Cardiac fibroblast (primary cell): Measurements from ENCODE around the gene GALNS.
"Not testable (repeated sequence)": the region's sequence is repeated elsewhere in the genome, so short reads cannot be mapped to it uniquely, and the experiment has no call there.

Experiments
- DNase-seq, 2 donors: peaks; one replicate each; pipeline versions ENCODE4 v3.0.0 to v3.0.0-alpha.2; 2010; ENCODE audit warnings: low read depth in 2 of 2
- H3K4me3 ChIP-seq, 2 donors: replicated peaks in 1 of 2; 1 replicate in 1 of 2; 2 replicates in 1 of 2; pipeline ENCODE4 v1.5.1; 2011; ENCODE audit warnings: low read depth in 2 of 2, low read length in 2 of 2, mild to moderate bottlenecking in 2 of 2, moderate library complexity in 1 of 2
- TF ChIP-seq, protein P1 (sequence below): IDR thresholded peaks from one replicate; pipeline ENCODE4 v1.5.1; 2011; ENCODE audit warnings: low read depth, mild to moderate bottlenecking, low read length, inconsistent platforms

Gene GALNS

GRCh38 chr16:88778271-88778525 is 78.5 kb downstream of the GALNS start:
- TF ChIP-seq, protein P1, sequence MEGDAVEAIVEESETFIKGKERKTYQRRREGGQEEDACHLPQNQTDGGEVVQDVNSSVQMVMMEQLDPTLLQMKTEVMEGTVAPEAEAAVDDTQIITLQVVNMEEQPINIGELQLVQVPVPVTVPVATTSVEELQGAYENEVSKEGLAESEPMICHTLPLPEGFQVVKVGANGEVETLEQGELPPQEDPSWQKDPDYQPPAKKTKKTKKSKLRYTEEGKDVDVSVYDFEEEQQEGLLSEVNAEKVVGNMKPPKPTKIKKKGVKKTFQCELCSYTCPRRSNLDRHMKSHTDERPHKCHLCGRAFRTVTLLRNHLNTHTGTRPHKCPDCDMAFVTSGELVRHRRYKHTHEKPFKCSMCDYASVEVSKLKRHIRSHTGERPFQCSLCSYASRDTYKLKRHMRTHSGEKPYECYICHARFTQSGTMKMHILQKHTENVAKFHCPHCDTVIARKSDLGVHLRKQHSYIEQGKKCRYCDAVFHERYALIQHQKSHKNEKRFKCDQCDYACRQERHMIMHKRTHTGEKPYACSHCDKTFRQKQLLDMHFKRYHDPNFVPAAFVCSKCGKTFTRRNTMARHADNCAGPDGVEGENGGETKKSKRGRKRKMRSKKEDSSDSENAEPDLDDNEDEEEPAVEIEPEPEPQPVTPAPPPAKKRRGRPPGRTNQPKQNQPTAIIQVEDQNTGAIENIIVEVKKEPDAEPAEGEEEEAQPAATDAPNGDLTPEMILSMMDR: no peak
- H3K4me3 ChIP-seq: no peak overlapping the region
- DNase-seq: no peak

DNA sequence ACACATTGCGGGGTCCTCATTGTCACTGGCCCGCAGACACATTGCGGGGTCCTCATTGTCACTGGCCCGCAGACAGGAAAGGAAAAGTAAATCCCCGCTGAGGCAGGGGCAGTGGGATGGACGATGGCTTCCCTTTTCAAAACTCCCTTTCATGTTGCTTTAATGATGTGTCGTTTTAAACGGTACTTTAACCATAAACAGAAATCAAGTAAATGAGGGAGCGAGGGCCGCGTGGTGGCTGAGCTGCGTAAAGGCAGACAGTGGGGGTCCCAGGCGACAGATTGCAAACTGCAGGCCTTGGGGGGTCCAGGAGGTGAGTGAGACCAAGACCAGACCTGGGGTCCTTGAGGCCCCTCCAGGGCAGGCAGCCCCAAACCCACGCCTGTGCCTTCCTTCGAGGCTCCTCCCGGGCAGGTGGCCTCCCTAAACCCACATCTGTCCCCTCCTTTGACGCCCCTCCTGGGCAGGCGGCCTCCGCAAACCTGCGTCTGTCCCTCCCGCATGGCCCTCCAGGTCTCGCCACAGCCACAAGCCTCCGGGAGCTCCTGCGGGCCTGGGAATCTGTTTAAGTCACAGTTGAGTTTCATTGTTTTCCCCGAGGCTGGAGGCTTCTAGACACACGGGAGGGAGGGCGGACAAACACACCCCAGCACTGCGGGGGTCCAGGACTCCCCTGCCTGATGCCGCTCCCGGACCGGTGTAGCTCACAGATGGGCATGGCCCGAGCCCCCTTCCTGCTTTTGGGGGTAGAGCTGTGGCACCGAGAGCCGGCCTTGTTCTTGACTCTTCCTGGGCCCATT is 79.1 kb downstream of the GALNS start:
- no peak for DNase-seq
- TF ChIP-seq, protein P1: no peak
- no peak overlapping the region for H3K4me3 ChIP-seq

DNA sequence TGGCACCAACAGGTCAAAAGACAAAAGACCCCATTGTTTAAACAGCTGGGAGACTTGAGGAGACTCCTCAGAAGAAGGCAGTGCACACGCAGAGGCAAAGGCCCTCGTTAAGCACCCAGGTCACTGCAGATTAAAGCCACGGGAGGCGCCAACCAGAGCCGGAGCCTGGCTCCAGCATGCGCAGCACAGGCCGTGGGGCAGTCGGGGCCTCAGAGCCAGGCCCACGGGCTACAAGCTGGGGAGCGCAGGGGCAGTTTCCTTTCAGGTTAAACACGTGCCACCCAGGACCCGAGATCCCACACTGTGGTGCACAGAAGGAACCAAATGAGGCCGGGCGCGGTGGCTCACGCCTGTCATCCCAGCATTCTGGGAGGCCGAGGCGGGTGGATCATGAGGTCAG is 80.9 kb downstream of the GALNS start:
- DNase-seq: no peak
- TF ChIP-seq, protein P1: no peak
- H3K4me3 ChIP-seq: no peak overlapping the region

- no peak for DNase-seq
- TF ChIP-seq, protein P1: no peak
- H3K4me3 ChIP-seq: no peak overlapping the region
Measured at GRCh38 chr16:88774544-88775393, 82.0 kb downstream of the GALNS start.

DNA sequence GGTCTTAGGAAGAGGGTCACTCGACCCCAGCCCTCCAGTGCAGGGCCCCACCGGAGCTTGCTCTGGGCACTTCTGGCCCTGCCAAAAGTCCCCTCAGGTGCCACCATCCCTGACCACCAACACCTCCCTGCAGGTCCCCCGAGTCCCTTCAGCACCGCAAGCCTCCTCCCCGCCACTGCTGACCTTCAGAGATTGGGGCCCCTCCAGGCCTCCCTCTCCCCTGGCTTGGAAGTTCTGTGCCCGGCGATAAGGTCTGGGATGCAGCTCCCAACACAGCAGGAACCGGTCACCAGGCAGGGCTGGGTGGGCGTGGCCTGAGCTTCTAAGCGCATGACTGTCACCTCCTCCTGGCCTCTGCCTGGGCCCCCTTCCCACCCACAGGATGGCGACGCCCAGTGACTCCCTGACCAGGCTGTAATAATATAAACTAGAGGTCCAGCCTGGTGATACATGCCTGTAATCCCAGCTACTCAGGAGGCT is 82.9 kb downstream of the GALNS start:
- H3K4me3 ChIP-seq: no peak overlapping the region
- peak; percentile 77 to 80 for DNase-seq
- TF ChIP-seq, protein P1: no peak

- TF ChIP-seq, protein P1: no peak
- DNase-seq: peak; percentile 84 to 87
- no peak overlapping the region for H3K4me3 ChIP-seq
Measured at GRCh38 chr16:88772871-88773811, 83.6 kb downstream of the GALNS start.

DNA sequence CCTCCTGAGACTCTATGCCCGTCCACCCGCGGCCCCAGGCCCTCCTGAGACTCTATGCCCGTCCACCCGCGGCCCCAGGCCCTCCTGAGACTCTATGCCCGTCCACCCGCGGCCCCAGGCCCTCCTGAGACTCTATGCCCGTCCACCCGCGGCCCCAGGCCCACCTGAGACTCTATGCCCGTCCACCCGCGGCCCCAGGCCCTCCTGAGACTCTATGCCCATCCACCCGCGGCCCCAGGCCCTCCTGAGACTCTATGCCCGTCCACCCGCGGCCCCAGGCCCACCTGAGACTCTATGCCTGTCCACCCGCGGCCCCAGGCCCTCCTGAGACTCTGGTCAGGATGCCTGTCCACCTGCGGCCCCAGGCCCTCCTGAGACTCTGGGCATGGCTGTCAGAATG is 85.0 kb downstream of the GALNS start:
- DNase-seq, H3K4me3 ChIP-seq: not testable (repeated sequence)
